Endothelial cell of umbilical vein (primary cell): Measurements from ENCODE around the gene CEP350. TPM values are rescaled to one million over a fixed set of nuclear protein-coding genes. Genes with fewer than 3 reads are reported as not detected.

Experiments used
- BruUV-seq: library from RNA; stranded (reverse); fragments of 400-500 nt; replicated peaks from 2 replicates; lab custom pipeline; 2021; lab: Mats Ljungman, UMichigan
- CTCF ChIA-PET: fragments of 300-600, 350-600 bp; sonication (Branson Sonifier 250); formaldehyde crosslinking; loops from one replicate; lab custom pipeline; 2021; ENCODE audit warnings: antibody characterized with exemption, inconsistent platforms; lab: Charles Lee
- POLR2A ChIA-PET: fragments of 300-600, 350-600 bp; sonication (Branson Sonifier 250); formaldehyde crosslinking; loops from one replicate; lab custom pipeline; 2021; ENCODE audit warnings: antibody characterized with exemption, inconsistent platforms; lab: Charles Lee
- DNase-seq: peaks from one replicate; pipeline ENCODE4 v3.0.0-alpha.2; 2011; ENCODE audit warnings: low read depth, low spot score
- FAIRE-seq: peaks from 2 replicates; lab custom pipeline; 2011; peaks lifted over from hg19 to GRCh38; lab: Jason Lieb, UNC
- H2AFZ ChIP-seq: 2 replicates; pipeline ENCODE4 v1.6.0; 2012; ENCODE audit warnings: low read depth, low read length, control low read depth, inconsistent platforms
- H3K27ac ChIP-seq: 2 replicates; pipeline ENCODE4 v1.5.1; 2011; ENCODE audit warnings: low read depth, mild to moderate bottlenecking, control low read depth, low read length, moderate library complexity; ENCODE audit not compliant: insufficient read depth
- H3K27me3 ChIP-seq, 2 experiments: 2 replicates each; pipeline versions ENCODE4 v1.6.0 to v1.6.1; 2011; ENCODE audit warnings: low read length in 2 of 2, mixed read lengths in 1 of 2; ENCODE audit not compliant: control insufficient read depth in 2 of 2, insufficient read depth in 2 of 2
- H3K36me3 ChIP-seq, 2 experiments: 2 replicates in 1 of 2; 3 replicates in 1 of 2; pipeline ENCODE4 v1.5.1; 2011; ENCODE audit warnings: low read length in 2 of 2, mild to moderate bottlenecking in 1 of 2, moderate library complexity in 1 of 2; ENCODE audit not compliant: control insufficient read depth in 2 of 2, insufficient read depth in 2 of 2; ENCODE audit errors: extremely low read depth in 1 of 2
- H3K4me1 ChIP-seq: 3 replicates; pipeline ENCODE4 v1.5.1; 2011; ENCODE audit warnings: mild to moderate bottlenecking, low read length; ENCODE audit not compliant: control insufficient read depth, insufficient read depth; ENCODE audit errors: extremely low read depth
- H3K4me2 ChIP-seq: 2 replicates; pipeline ENCODE4 v1.6.1; 2011; ENCODE audit warnings: low read length, control low read depth, mixed read lengths; ENCODE audit not compliant: insufficient read depth
- H3K4me3 ChIP-seq, 3 experiments: fragments of 200-600 bp in 1 of 3; sonication (generic), shearing (Covaris generic) in 1 of 3; replicated peaks in 1 of 3; 2 replicates each; pipeline ENCODE4 v1.5.1; 2011 to 2016; ENCODE audit warnings: control low read depth in 3 of 3, low read length in 3 of 3, mild to moderate bottlenecking in 2 of 3, inconsistent platforms in 1 of 3, low read depth in 1 of 3, moderate library complexity in 1 of 3; ENCODE audit not compliant: insufficient read depth in 1 of 3
- H3K79me2 ChIP-seq: 2 replicates; pipeline ENCODE4 v1.6.0; 2012; ENCODE audit warnings: low read length, inconsistent platforms; ENCODE audit not compliant: control insufficient read depth, insufficient read depth
- H3K9ac ChIP-seq: replicated peaks from 2 replicates; pipeline ENCODE3; 2011; ENCODE audit warnings: low read length, control low read depth; ENCODE audit not compliant: insufficient read depth; ENCODE audit errors: extremely low read depth
- H3K9me1 ChIP-seq: replicated peaks from 3 replicates; pipeline ENCODE4 v1.6.0; 2011; ENCODE audit warnings: mild to moderate bottlenecking, low read length; ENCODE audit not compliant: control insufficient read depth, insufficient read depth; ENCODE audit errors: extremely low read depth
- H3K9me3 ChIP-seq: replicated peaks from 2 replicates; pipeline ENCODE4 v1.5.1; 2012; ENCODE audit warnings: low read length, inconsistent platforms; ENCODE audit not compliant: control insufficient read depth, insufficient read depth
- H4K20me1 ChIP-seq: replicated peaks from 2 replicates; pipeline ENCODE3; 2011; ENCODE audit warnings: mild to moderate bottlenecking, low read length; ENCODE audit not compliant: control insufficient read depth, insufficient read depth; ENCODE audit errors: extremely low read depth
- CTCF ChIP-seq, 2 donors: IDR thresholded peaks; 1 replicate in 1 of 2; 2 replicates in 1 of 2; pipeline ENCODE4 v1.5.1; 2011; ENCODE audit warnings: low read length in 2 of 2, mild to moderate bottlenecking in 2 of 2, moderate library complexity in 2 of 2, control low read depth in 1 of 2, inconsistent platforms in 1 of 2, low read depth in 1 of 2; ENCODE audit not compliant: insufficient read depth in 1 of 2; ENCODE audit errors: extremely low read depth in 1 of 2
- EZH2 ChIP-seq: IDR thresholded peaks from 2 replicates; pipeline ENCODE4 v1.6.1; 2012; ENCODE audit warnings: borderline replicate concordance, low read depth, mild to moderate bottlenecking, moderate library complexity, low read length, inconsistent platforms; ENCODE audit not compliant: severe bottlenecking
- FOS ChIP-seq: IDR thresholded peaks from 2 replicates; pipeline ENCODE4 v1.6.1; 2011; ENCODE audit warnings: mild to moderate bottlenecking, low read length, moderate library complexity, borderline replicate concordance; ENCODE audit not compliant: insufficient read depth
- GATA2 ChIP-seq: IDR thresholded peaks from 2 replicates; pipeline ENCODE4 v1.7.0; 2011; ENCODE audit warnings: low read depth, mild to moderate bottlenecking, moderate library complexity, mixed read lengths, low read length; ENCODE audit not compliant: insufficient read length, insufficient read depth
- JUN ChIP-seq: IDR thresholded peaks from 2 replicates; pipeline ENCODE4 v1.6.1; 2011; ENCODE audit warnings: borderline replicate concordance, low read depth; ENCODE audit not compliant: insufficient read length, insufficient read depth
- MYC ChIP-seq: IDR thresholded peaks from one replicate; pipeline ENCODE4 v1.6.1; 2011; ENCODE audit warnings: mild to moderate bottlenecking, low read depth, low read length
- POLR2A ChIP-seq: IDR thresholded peaks from 2 replicates; pipeline ENCODE4 v1.6.1; 2012; ENCODE audit warnings: low read depth, mild to moderate bottlenecking, control low read depth, low read length
- POLR2AphosphoS5 ChIP-seq: IDR thresholded peaks from 2 replicates; pipeline ENCODE4 v1.6.1; 2012; ENCODE audit warnings: low read depth, mild to moderate bottlenecking, control low read depth, low read length, moderate library complexity; ENCODE audit not compliant: insufficient read depth
- dilution Hi-C: fragments of 300-500 bp; cut with MboI; formaldehyde crosslinking; loops from one replicate; pipeline ENCODE4 v1.15.0; 2019; ENCODE audit warnings: low sequenced_read_pairs; ENCODE audit not compliant: extremely low pct_ligation_motif_present
- intact Hi-C: fragments of 100-400 bp; cut with micrococcal nuclease; formaldehyde crosslinking; loops from one replicate; pipeline ENCODE4 v1.10.0; 2022
- polyA plus RNA-seq, 4 experiments: library from polyadenylated mRNA; depleted of rRNA in 3 of 4; stranded (reverse) in 3 of 4; unstranded in 1 of 4; fragments of >200 nt; gene quantifications; 2 replicates each; pipeline versions ENCODE4 v1.2.1 to v1.2.3, GENCODE V29; 2011 to 2012; ENCODE audit warnings: missing spikeins in 1 of 4
- total RNA-seq: library from RNA; stranded (reverse); gene quantifications from 2 replicates; pipeline ENCODE4 v1.2.3, GENCODE V29; 2021
- TF ChIP-seq, protein P1 (sequence below): IDR thresholded peaks from 2 replicates; pipeline ENCODE4 v1.6.1; 2011; ENCODE audit not compliant: insufficient read depth, insufficient read length

CEP350 gene
- total and polyA plus RNA-seq, 2 donors (not counting 3 experiments of a cell fraction or from before 2014, with no cell fraction given) = 4.8 to 30.1 TPM

DNA sequence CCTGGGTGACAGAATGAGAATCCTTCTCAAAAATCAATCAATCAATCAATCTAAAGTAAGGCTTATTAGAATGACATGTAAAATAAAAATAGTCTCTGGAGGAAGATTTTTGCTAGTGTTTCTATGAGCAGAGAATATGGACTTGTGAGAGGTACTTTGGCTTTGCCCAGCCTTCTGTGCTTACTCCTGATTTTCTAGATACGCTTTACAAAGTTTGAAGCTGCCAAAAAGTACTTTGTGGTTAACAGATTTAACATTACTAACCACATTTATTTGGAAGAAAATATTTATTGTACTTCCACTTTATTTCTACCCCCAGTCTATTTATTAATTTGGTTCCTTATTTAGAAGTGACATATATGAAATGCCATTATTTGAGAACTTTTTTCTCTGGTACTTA lies 41.0 kb downstream of the CEP350 start:
- TF ChIP-seq, protein P1, sequence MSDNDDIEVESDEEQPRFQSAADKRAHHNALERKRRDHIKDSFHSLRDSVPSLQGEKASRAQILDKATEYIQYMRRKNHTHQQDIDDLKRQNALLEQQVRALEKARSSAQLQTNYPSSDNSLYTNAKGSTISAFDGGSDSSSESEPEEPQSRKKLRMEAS = no peak
- TF ChIP-seq JUN = no peak
- TF ChIP-seq GATA2 = no peak
- TF ChIP-seq EZH2 = no peak
- TF ChIP-seq POLR2A = no peak
- TF ChIP-seq CTCF (IDR thresholded peaks at IDR 0.05; ENCODE audit: extremely low read depth in 1 of 2, insufficient read depth in 1 of 2, low read depth in 1 of 2, low read length in 2 of 2) = no peak
- no peak for TF ChIP-seq MYC
- no peak for TF ChIP-seq FOS
- TF ChIP-seq POLR2AphosphoS5 = no peak
- H3K4me1 ChIP-seq = no peaks in the 10 kb centered on the region
- DNase-seq = no peak
- no peak overlapping the region for H3K4me2 ChIP-seq
- ChIA-PET POLR2A (no interaction called here), CTCF (interaction anchor here (1.0 kb wide), 1 partner anchor 18 kb away, joined by 4 read pairs; no protein-coding TSS in a partner anchor)
- no TSS peak for BruUV-seq
- no peak for FAIRE-seq
- no peak overlapping the region for H2AFZ ChIP-seq
- no peak overlapping the region for H3K9ac ChIP-seq
- no peaks in the 10 kb centered on the region for H3K9me3 ChIP-seq
- dilution Hi-C loops (no loop called here), intact Hi-C loops (no loop called here)
- H3K27ac ChIP-seq = no peak overlapping the region
- H3K27me3 ChIP-seq = no peaks in the 10 kb centered on the region
- no peak overlapping the region for H3K4me3 ChIP-seq
- H4K20me1 ChIP-seq = no peaks in the 10 kb centered on the region
- no peaks in the 10 kb centered on the region for H3K79me2 ChIP-seq
- H3K9me1 ChIP-seq = no peaks in the 10 kb centered on the region
- peaks cover 0 to 4% of the 10 kb centered on the region in 2 experiments for H3K36me3 ChIP-seq
